GM18520 (cell line): Measurements from ENCODE around the gene DYNLT4.
"Not testable (repeated sequence)": the region's sequence is repeated elsewhere in the genome, so short reads cannot be mapped to it uniquely, and the experiment has no call there.

ENCODE experiments used
- ATAC-seq: cut with Tn5 transposase; IDR thresholded peaks from one replicate; pipeline ENCODE4 v1.9.1; 2021; ENCODE audit not compliant: unreplicated experiment

DYNLT4 gene, protein sequence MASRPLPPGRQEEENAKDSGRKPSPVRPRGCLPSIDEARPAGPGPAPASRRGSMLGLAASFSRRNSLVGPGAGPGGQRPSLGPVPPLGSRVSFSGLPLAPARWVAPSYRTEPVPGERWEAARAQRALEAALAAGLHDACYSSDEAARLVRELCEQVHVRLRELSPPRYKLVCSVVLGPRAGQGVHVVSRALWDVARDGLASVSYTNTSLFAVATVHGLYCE

DNA sequence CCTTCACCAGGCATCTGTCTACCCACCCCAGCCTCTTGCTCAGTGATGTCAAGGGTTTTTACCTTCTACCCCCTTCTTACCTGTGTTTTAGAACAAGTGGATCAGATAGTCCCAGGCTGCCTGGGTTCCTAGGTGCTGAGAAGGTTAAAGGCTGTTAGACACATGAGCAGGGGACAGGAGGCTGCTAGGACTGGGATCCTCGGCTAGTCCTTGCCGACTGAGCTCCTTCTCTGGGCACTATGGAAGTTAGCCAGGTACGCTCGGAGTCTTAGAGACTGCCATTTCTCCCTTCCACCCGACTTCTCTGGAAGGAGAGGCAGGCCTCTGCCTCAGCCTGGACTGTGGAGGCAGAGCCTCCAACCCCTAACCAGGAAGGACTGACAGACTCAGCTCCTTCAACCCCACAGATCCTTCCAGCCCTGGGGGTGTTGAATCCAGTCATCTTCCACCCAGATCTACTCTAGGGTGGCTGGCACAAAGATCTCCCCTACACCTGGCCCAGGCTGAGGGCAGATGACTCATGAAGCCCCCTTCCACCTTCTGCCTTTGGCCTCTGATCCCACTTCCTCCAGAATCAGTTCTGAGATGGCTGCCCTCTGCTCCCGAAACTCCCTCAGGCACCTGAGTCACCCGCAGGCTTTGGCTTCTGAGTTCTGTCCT lies at the start of gene DYNLT4:
DYNLT4 (minus strand) TSS at position 648 of the 660 bp plus-strand sequence. CDS start 683 bp downstream, outside the sequence.
- ATAC-seq = no peak

- no peak for ATAC-seq
Observed at GRCh38 chr1:44855742-44856141, 48.6 kb upstream of the DYNLT4 start.

- no peak for ATAC-seq
Observed at GRCh38 chr1:44854970-44855369, 47.8 kb upstream of the DYNLT4 start.

DNA sequence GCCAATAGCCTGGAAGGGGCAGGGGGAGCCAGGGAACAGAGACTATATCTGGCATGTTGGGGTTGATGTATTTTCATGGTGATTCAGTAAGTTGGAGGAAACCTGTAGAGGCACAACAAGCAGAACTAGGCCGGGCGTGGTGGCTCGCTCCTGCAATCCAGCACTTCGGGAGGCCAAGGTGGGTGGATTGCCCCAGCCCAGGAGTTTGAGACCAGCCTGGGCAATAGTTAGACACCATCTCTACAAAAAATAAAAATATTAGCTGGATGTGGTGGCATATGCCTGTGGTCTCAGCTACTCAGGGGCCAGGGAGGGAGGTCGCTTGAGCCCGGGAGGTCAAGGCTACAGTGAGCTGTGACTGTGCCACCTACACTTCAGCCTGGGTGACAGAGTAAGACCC lies 46.0 kb upstream of the DYNLT4 start:
- no peak for ATAC-seq

- no peak for ATAC-seq
Observed at GRCh38 chr1:44851308-44851707, 44.2 kb upstream of the DYNLT4 start.

GRCh38 chr1:44849575-44850132 lies 42.5 kb upstream of the DYNLT4 start:
- ATAC-seq = no peak

- no peak for ATAC-seq
Observed at GRCh38 chr1:44848456-44849181, 41.5 kb upstream of the DYNLT4 start.

DNA sequence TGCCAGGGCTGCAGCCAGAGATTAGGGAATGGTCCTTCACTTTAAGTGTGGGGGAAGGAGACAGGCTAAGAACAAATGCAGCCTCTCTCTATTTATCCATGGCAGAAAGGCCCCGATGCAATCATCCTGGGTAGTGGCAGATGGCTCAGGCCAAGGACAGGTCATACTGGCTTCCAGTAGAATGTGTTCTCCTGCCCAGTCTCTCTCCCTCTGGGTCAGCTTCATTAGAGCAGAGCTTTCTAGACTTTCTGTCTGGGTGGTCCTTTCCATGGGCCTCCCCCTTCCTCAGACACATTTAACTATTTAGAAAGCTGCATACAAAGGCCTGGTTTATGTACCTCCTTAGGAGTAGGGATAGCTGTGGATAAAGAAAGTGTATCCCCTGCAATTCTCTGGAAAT lies 40.7 kb upstream of the DYNLT4 start:
- ATAC-seq = no peak

DNA sequence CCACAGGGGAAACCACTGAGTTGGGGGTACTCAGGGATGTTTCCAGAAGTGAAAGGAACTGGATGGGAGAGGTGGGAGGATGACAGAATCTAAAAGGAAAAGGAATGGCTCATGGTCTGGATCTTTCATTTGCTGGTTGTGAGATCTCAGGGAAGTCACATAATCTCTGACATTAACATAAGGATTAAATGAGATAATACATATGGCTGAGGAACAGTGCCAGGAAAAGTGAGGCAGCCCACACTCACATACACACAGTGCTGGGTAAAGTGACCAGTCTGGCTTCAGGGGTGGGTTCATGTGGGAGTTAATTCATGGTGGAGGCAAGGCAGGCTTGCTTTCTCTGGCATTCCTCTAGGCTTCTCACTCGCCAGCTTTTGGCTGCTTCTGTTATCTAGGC lies 39.8 kb upstream of the DYNLT4 start:
- ATAC-seq = no peak

GRCh38 chr1:44842862-44843655 lies 35.9 kb upstream of the DYNLT4 start, which contains the start of gene PTCH2:
TSS of gene PTCH2 (minus strand) at chr1:44843253. CDS start at chr1:44842932, 321 bp downstream.
- ATAC-seq = no peak

- ATAC-seq = no peak
Observed at GRCh38 chr1:44842486-44842861, 35.3 kb upstream of the DYNLT4 start.

- ATAC-seq = no peak
Observed at GRCh38 chr1:44839576-44839975, 32.4 kb upstream of the DYNLT4 start.

DNA sequence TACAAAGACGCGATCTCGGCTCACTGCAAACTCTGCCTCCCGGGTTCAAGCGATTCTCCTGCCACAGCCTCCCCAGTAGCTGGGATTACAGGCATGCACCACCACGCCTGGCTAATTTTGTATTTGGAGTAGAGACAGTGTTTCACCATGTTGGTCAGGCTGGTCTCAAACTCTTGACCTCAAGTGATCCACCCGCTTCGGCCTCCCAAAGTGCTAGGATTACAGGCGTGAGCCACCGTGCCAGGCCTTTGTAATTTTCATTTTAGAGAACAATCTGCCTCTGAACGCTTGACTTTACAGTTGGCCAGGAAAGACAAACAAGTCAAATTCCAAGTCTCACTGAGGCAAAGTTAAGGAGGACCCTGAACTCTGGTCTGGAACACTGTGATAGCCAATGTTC lies 31.1 kb upstream of the DYNLT4 start:
- ATAC-seq = not testable (repeated sequence)

GRCh38 chr1:44835738-44836675 lies 28.9 kb upstream of the DYNLT4 start:
- peak; percentile 52 for ATAC-seq

GRCh38 chr1:44834328-44834727 lies 27.2 kb upstream of the DYNLT4 start:
- ATAC-seq = no peak

DNA sequence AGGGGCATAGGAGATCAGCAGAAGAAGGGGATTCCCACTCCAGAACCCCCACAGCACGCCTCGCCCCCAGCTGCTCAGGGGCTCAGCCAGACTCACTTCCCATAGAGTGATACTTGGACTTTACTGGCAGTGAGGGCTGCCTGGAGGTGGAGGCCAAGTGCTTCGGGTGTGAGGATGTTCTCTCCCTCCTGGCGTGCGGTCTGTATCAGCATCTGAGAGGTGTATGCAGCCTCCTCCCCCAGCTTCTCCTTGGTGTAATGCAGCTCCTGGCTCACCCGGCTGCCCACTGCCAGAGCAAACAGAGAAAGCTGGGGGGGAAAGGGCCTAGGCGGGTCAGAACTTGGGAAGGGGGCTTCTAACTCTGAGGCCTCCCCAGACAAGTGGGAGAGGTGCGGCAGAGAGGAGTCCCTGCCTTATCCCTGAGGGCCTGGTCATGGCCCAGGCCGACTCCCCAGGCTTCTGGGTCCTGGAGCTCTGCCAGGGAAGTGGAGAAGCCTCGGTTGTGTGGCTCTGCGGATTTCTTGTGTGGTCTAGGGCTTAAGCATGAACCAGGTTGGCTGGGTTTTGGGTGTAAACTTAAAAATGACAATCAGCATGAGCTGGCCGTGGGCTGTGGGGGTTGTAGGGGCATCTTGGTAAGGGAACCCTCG lies 25.0 kb upstream of the DYNLT4 start:
- no peak for ATAC-seq

DNA sequence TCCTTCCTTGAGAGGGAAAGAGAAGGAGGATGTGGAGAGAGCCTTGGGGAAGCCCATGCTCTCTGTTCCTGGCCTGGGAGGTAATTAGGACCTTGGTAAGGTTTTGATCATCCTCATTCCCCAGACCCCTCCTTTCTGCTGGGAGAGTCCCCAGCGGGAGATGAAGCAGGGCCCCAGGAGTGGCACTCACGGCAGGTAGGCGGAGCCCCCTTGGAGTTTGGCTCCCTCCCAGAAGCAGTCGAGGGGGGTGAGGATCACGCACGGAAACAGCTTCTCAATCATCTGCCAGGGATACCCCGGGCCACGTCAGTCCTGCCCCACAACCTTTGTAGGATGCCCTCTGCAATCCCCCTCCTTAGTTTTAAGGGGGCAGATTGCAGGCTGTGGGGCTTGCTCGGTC lies 24.4 kb upstream of the DYNLT4 start:
- ATAC-seq = no peak

GRCh38 chr1:44830900-44831304 lies 23.8 kb upstream of the DYNLT4 start:
- no peak for ATAC-seq
